PC-9 (cell line): ENCODE data around the gene MAST4.

Experiments used
- EZH2 ChIP-seq: fragments of 200-600 bp; sonication (generic); IDR thresholded peaks from 2 replicates; pipeline ENCODE4 v1.8.0; 2017; ENCODE audit warnings: antibody characterized with exemption, low read depth
- TF ChIP-seq, protein P1 (sequence below): fragments of 200-600 bp; sonication (generic); conservative IDR thresholded peaks from 2 replicates; pipeline ENCODE4 v1.6.1; 2017; ENCODE audit warnings: mixed run types, antibody characterized with exemption, mild to moderate bottlenecking, moderate library complexity

DNA sequence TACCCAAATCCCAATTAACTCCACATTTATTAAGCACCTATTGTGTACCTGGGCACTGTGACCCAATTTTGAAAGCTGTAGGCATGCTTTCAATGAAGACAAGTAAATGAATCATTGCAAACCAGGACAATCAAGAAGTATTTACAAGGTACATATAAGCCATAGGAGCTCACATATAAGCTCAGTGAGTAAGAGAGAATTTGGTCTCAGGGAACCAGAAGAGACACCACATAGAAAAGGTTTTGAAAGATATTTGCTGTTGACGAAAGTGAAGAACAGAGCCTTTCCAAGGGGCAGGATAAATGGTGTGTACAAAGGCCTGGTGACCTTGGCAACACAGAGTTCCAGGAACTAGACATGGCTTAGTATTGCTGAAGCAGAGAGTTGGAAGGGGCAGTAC lies 412.8 kb downstream of the MAST4 start:
- TF ChIP-seq, protein P1, sequence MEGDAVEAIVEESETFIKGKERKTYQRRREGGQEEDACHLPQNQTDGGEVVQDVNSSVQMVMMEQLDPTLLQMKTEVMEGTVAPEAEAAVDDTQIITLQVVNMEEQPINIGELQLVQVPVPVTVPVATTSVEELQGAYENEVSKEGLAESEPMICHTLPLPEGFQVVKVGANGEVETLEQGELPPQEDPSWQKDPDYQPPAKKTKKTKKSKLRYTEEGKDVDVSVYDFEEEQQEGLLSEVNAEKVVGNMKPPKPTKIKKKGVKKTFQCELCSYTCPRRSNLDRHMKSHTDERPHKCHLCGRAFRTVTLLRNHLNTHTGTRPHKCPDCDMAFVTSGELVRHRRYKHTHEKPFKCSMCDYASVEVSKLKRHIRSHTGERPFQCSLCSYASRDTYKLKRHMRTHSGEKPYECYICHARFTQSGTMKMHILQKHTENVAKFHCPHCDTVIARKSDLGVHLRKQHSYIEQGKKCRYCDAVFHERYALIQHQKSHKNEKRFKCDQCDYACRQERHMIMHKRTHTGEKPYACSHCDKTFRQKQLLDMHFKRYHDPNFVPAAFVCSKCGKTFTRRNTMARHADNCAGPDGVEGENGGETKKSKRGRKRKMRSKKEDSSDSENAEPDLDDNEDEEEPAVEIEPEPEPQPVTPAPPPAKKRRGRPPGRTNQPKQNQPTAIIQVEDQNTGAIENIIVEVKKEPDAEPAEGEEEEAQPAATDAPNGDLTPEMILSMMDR, result no peak
- no peak for TF ChIP-seq EZH2
